T-helper 22 cell (primary cell): Measurements from ENCODE around the gene GCNT1.
"Not testable (repeated sequence)": the region's sequence is repeated elsewhere in the genome, so short reads cannot be mapped to it uniquely, and the experiment has no call there.

ENCODE experiments used
- DNase-seq: peaks from one replicate; pipeline ENCODE4 v3.0.0-alpha.2; 2020; ENCODE audit warnings: low read depth

The GCNT1 gene

GRCh38 chr9:76491056-76491455 lies 32.1 kb downstream of the GCNT1 start:
- not testable (repeated sequence) for DNase-seq

- DNase-seq, result not testable (repeated sequence)
Observed at GRCh38 chr9:76493496-76493895, 34.5 kb downstream of the GCNT1 start.

GRCh38 chr9:76500061-76500460 lies 41.1 kb downstream of the GCNT1 start:
- DNase-seq, result no peak

GRCh38 chr9:76502746-76503145 lies 43.8 kb downstream of the GCNT1 start:
- no peak for DNase-seq

GRCh38 chr9:76510041-76510440 lies 51.1 kb downstream of the GCNT1 start:
- no peak for DNase-seq

- DNase-seq, result no peak
Observed at GRCh38 chr9:76510446-76510845, 51.5 kb downstream of the GCNT1 start.

- no peak for DNase-seq
Observed at GRCh38 chr9:76512826-76513225, 53.8 kb downstream of the GCNT1 start.

- DNase-seq, result no peak
Observed at GRCh38 chr9:76516350-76516749, 57.4 kb downstream of the GCNT1 start.

- no peak for DNase-seq
Observed at GRCh38 chr9:76516871-76517270, 57.9 kb downstream of the GCNT1 start.

GRCh38 chr9:76519075-76519835 lies 60.3 kb downstream of the GCNT1 start:
- no peak for DNase-seq

- DNase-seq, result no peak
Observed at GRCh38 chr9:76521244-76521681, 62.3 kb downstream of the GCNT1 start.

GRCh38 chr9:76521906-76522305 lies 62.9 kb downstream of the GCNT1 start:
- DNase-seq, result no peak

GRCh38 chr9:76523617-76524200 lies 64.7 kb downstream of the GCNT1 start:
- DNase-seq, result not testable (repeated sequence)

GRCh38 chr9:76525196-76525595 lies 66.2 kb downstream of the GCNT1 start:
- DNase-seq, result no peak

GRCh38 chr9:76526026-76526425 lies 67.0 kb downstream of the GCNT1 start:
- DNase-seq, result no peak

GRCh38 chr9:76528056-76528455 lies 69.1 kb downstream of the GCNT1 start:
- no peak for DNase-seq

- no peak for DNase-seq
Observed at GRCh38 chr9:76528642-76529190, 69.7 kb downstream of the GCNT1 start.

GRCh38 chr9:76529653-76530052 lies 70.7 kb downstream of the GCNT1 start:
- DNase-seq, result no peak

GRCh38 chr9:76530458-76531110 lies 71.6 kb downstream of the GCNT1 start:
- no peak for DNase-seq

- DNase-seq, result no peak
Observed at GRCh38 chr9:76531231-76531780, 72.3 kb downstream of the GCNT1 start.

GRCh38 chr9:76532877-76533276 lies 73.9 kb downstream of the GCNT1 start:
- not testable (repeated sequence) for DNase-seq

- no peak for DNase-seq
Observed at GRCh38 chr9:76534026-76534425, 75.0 kb downstream of the GCNT1 start.
